ENCODE data around the gene UCN. TPM values are rescaled to one million over a fixed set of nuclear protein-coding genes. Genes with fewer than 3 reads are reported as not detected.
"Not testable (repeated sequence)": the region's sequence is repeated elsewhere in the genome, so short reads cannot be mapped to it uniquely, and the experiment has no call there.

UCN gene
- total RNA-seq, 4 donors from 2014 or later = 1.8 to 6.1 (median 3.3) TPM

DNA sequence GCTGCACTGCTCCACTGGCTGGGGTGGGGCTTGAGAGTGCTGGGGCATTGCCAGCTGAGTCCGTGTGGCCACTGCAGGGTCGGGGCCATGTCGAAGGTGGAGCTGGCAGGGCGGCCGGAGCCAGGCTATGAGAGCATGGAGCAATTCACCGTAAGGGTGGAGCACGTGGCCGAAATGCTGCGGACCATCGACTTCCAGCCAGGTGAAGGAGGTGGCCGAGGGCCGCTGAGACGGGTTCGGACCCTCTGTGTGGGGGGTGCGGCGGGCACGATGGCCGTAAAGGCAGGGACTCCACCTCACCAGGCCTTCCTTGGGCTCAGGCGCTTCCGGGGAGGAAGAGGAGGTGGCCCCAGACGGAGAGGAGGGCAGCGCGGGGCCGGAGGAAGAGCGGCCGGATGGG, 2.1 kb downstream of the UCN start:
- no peak for DNase-seq (ENCODE audit: extremely low spot score)
- 29% methylated on average over 11 of the region's 26 CpGs for WGBS
- H3K36me3 ChIP-seq = peaks cover 6 to 72% (median 20%) of the 10 kb centered on the region in 4 donors

DNA sequence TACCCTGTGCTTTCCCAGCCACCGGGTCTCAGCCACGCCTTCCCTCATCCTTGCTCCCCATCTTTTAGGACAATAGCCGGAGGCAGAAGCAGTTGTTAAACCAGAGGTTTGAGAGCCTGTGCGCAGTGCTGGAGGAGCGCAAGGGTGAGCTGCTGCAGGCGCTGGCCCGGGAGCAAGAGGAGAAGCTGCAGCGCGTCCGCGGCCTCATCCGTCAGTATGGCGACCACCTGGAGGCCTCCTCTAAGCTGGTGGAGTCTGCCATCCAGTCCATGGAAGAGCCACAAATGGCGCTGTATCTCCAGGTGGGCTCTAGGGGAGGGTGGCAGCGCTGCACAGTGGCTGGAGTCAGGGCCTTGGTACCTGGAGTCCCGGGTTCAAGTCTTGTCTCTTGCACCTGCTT, 2.7 kb downstream of the UCN start:
- TF ChIP-seq, protein P1, sequence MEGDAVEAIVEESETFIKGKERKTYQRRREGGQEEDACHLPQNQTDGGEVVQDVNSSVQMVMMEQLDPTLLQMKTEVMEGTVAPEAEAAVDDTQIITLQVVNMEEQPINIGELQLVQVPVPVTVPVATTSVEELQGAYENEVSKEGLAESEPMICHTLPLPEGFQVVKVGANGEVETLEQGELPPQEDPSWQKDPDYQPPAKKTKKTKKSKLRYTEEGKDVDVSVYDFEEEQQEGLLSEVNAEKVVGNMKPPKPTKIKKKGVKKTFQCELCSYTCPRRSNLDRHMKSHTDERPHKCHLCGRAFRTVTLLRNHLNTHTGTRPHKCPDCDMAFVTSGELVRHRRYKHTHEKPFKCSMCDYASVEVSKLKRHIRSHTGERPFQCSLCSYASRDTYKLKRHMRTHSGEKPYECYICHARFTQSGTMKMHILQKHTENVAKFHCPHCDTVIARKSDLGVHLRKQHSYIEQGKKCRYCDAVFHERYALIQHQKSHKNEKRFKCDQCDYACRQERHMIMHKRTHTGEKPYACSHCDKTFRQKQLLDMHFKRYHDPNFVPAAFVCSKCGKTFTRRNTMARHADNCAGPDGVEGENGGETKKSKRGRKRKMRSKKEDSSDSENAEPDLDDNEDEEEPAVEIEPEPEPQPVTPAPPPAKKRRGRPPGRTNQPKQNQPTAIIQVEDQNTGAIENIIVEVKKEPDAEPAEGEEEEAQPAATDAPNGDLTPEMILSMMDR (IDR thresholded peaks at IDR 0.05) = no peak
- TF ChIP-seq POLR2A (IDR thresholded peaks at IDR 0.05; ENCODE audit: low read depth) (no peak), EP300 (IDR thresholded peaks at IDR 0.05) (no peak), POLR2AphosphoS5 (IDR thresholded peaks at IDR 0.05) (no peak)
- H3K27me3 ChIP-seq = peaks cover 0 to 55% (median 31%) of the 10 kb centered on the region in 4 donors
- H3K9me3 ChIP-seq = no peaks in the 10 kb centered on the region
- DNase-seq (ENCODE audit: extremely low spot score) = no peak
- peaks cover 6 to 76% (median 16%) of the 10 kb centered on the region in 4 donors for H3K36me3 ChIP-seq
- H3K27ac ChIP-seq (replicated peaks in 1 of 4) = no peak overlapping the region
- intact Hi-C loops (cut with DNase I) = no loop called here
- no peak overlapping the region for H3K4me3 ChIP-seq
- 93% methylated on average over 11 of the region's 16 CpGs for WGBS
- H3K4me1 ChIP-seq = peaks cover 17 to 36% (median 33%) of the 10 kb centered on the region in 4 donors

More for the DNA sequence above, 2.1 kb downstream of the UCN start:
- Histone ChIP-seq H3K9me3 (no peaks in the 10 kb centered on the region), H3K4me1 (peaks cover 17 to 36% (median 33%) of the 10 kb centered on the region in 4 donors), H3K4me3 (peak overlapping the region in 1 of 4 donors; percentile 28), H3K27me3 (peaks cover 0 to 51% (median 31%) of the 10 kb centered on the region in 4 donors), H3K27ac (replicated peaks in 1 of 4) (no peak overlapping the region)
- TF ChIP-seq EP300 (IDR thresholded peaks at IDR 0.05) = no peak
- intact Hi-C loops (cut with DNase I) = no loop called here

DNA sequence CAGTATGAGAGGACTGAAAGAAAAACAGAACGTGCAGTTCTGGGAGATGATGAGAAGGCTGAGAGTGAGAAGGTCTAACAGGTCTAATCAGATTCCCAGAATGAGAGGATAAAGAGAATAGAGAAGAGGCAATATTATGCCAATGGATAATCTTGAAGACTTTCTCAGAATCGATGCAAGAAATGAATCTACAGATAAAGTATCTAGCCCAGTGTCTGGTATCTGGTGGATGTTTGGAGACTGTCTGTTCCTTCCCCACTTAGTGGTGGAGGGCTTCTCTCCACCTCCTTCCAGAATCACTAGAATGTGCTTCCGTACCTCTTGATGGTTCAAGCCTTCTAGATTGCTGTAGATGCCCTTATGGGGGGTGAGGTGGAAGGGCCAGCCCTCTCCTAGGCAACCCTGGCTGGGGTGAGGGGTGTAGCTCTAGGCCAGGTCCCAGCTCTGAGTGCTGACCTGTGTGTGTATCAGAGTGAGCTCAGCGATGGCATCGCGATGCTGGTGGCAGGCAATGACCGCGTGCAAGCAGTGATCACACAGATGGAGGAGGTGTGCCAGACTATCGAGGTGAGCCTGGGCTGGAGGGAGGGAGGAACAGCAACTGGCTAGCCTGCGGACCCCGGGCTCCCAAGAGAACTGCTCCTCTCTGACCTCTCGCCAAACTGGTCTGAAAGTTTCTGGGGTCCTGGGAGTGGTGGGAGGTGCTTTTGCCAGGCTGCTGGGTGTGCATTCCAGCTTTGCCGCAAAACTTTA, 3.6 kb downstream of the UCN start:
- TF ChIP-seq POLR2AphosphoS5 (IDR thresholded peaks at IDR 0.05) (no peak), POLR2A (IDR thresholded peaks at IDR 0.05; ENCODE audit: low read depth) (no peak), EP300 (IDR thresholded peaks at IDR 0.05) (no peak)
- TF ChIP-seq, protein P1 (IDR thresholded peaks at IDR 0.05) = no peak
- peaks cover 0 to 57% (median 31%) of the 10 kb centered on the region in 4 donors for H3K27me3 ChIP-seq

DNA sequence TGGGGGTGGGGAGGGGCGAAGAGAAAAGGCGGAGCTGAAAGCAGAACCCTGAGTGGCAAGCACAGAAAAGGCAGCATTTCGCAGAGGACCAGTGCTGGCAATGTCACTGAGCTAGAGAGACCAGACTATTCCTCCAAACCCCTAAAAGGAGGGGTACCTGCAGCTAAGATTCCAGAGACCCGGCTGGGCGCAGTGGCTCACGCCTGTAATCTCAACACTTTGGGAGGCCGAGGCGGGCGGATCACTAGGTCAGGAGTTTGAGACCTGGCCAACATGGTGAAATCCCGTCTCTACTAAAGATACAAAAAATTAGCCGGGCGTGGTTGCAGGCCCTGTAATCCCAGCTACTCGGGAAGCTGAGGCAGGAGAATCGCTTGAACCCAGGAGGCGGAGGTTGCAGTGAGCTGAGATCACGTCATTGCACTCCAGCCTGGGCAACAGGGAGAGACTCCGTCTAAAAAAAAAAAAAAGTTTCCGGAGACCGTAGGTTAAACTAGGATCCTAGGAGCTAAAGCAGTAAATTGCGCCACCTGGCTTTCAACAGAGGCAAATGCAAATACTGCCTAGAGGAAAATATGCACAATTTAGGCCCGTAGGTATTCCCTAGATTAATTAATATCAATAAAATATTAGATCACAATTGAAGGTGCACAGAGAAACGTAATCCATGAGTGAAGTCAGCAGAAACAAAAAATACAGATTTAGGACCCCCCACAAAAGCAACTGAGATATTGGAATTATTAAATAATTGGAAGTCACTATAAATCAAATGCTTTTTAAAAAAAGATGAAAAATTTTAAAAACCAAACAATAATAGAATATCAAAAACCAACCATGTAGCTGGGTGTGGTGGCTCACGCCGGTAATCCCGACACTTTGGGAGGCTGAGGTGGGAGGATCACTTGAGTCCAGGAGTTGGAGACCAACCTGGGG, 4.9 kb downstream of the UCN start:
- Histone ChIP-seq H3K27ac (replicated peaks in 1 of 4) (no peak overlapping the region), H3K4me3 (peak overlapping the region; percentile 36 to 48 (median 41)), H3K9me3 (no peaks in the 10 kb centered on the region), H3K36me3 (peaks cover 0 to 75% (median under 1%) of the 10 kb centered on the region in 4 donors), H3K27me3 (peaks cover 0 to 59% (median 29%) of the 10 kb centered on the region in 4 donors), H3K4me1 (peaks cover 16 to 31% (median 29%) of the 10 kb centered on the region in 4 donors)
- TF ChIP-seq, protein P1 (IDR thresholded peaks at IDR 0.05) = peak; percentile 86 to 89 (median 89)
- no peak for TF ChIP-seq EP300 (IDR thresholded peaks at IDR 0.05)
- no peak for DNase-seq (ENCODE audit: extremely low spot score)
- intact Hi-C loops (cut with DNase I) = no loop called here
- WGBS = 31% methylated on average over 23 of the region's 25 CpGs

More for the DNA sequence above, 3.6 kb downstream of the UCN start:
- Histone ChIP-seq H3K27ac (replicated peaks in 1 of 4) (no peak overlapping the region), H3K9me3 (no peaks in the 10 kb centered on the region), H3K36me3 (peaks cover 4 to 74% (median 9%) of the 10 kb centered on the region in 4 donors), H3K4me3 (no peak overlapping the region), H3K4me1 (peaks cover 17 to 36% (median 33%) of the 10 kb centered on the region in 4 donors)
- intact Hi-C loops (cut with DNase I) = no loop called here
- 81% methylated on average over 9 of the region's 13 CpGs for WGBS
- no peak for DNase-seq (ENCODE audit: extremely low spot score)

DNA sequence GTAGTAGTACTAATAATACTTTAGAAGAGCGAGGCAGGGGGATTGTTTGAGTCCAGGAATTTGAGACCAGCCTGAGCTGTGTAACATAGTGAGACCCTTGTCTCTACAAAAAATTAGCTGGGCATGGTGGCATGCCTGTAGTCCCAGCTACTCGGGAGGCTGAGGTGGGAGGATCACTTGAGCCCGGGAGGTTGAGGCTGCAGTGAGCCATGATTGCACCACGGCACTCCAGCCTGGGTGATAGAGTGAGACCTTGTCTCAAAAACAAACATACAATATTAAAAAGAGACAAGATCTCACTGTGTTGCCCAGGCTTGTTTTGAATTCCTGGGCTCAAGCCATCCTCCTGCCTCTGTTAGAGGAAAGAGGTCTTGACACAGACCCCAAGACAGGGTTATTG, 7.6 kb downstream of the UCN start:
- Histone ChIP-seq H3K36me3 (peaks cover 0 to 50% (median 0%) of the 10 kb centered on the region in 4 donors), H3K27me3 (peaks cover 0 to 50% (median 3%) of the 10 kb centered on the region in 4 donors)
- intact Hi-C loops (cut with DNase I); H3K4me3 ChIP-seq; H3K9me3 ChIP-seq; H3K4me1 ChIP-seq; DNase-seq (ENCODE audit: extremely low spot score); H3K27ac ChIP-seq (replicated peaks in 1 of 4): not testable (repeated sequence)
- 84% methylated on average over 4 of the region's 4 CpGs for WGBS
